ENCODE results near the gene CTSV.
"Not testable (repeated sequence)": the region's sequence is repeated elsewhere in the genome, so short reads cannot be mapped to it uniquely, and the experiment has no call there.

CTSV gene

GRCh38 chr9:97059626-97060025 is 20.7 kb upstream of the CTSV start:
- TF ChIP-seq CTCF (IDR thresholded peaks at IDR 0.05; ENCODE audit: low read depth, low read length, missing control alignments) = no peak
- DNase-seq (ENCODE audit: low read depth) = no peak
- H3K4me3 ChIP-seq (ENCODE audit: low read depth, low read length) = no peak overlapping the region

GRCh38 chr9:97057651-97058050 is 18.7 kb upstream of the CTSV start:
- no peak for DNase-seq (ENCODE audit: low read depth)
- no peak overlapping the region for H3K4me3 ChIP-seq (ENCODE audit: low read depth, low read length)
- TF ChIP-seq CTCF (IDR thresholded peaks at IDR 0.05; ENCODE audit: low read depth, low read length, missing control alignments) = no peak

GRCh38 chr9:97055891-97056290 is 16.9 kb upstream of the CTSV start:
- not testable (repeated sequence) for H3K4me3 ChIP-seq (ENCODE audit: low read depth, low read length); DNase-seq (ENCODE audit: low read depth)

GRCh38 chr9:97053717-97054116 is 14.8 kb upstream of the CTSV start:
- TF ChIP-seq CTCF (IDR thresholded peaks at IDR 0.05; ENCODE audit: low read depth, low read length, missing control alignments) = no peak
- no peak for DNase-seq (ENCODE audit: low read depth)
- no peak overlapping the region for H3K4me3 ChIP-seq (ENCODE audit: low read depth, low read length)

GRCh38 chr9:97052735-97053134 is 13.8 kb upstream of the CTSV start:
- TF ChIP-seq CTCF (IDR thresholded peaks at IDR 0.05; ENCODE audit: low read depth, low read length, missing control alignments) = no peak
- DNase-seq (ENCODE audit: low read depth) = no peak
- H3K4me3 ChIP-seq (ENCODE audit: low read depth, low read length) = no peak overlapping the region

GRCh38 chr9:97046228-97046627 is 7.3 kb upstream of the CTSV start:
- no peak overlapping the region for H3K4me3 ChIP-seq (ENCODE audit: low read depth, low read length)
- no peak for TF ChIP-seq CTCF (IDR thresholded peaks at IDR 0.05; ENCODE audit: low read depth, low read length, missing control alignments)
- DNase-seq (ENCODE audit: low read depth) = no peak

- no peak overlapping the region for H3K4me3 ChIP-seq (ENCODE audit: low read depth, low read length)
- no peak for TF ChIP-seq CTCF (IDR thresholded peaks at IDR 0.05; ENCODE audit: low read depth, low read length, missing control alignments)
- DNase-seq (ENCODE audit: low read depth) = no peak
These were observed 6.4 kb upstream of the CTSV start for GRCh38 chr9:97045300-97045699.

GRCh38 chr9:97041898-97042297 is 3.0 kb upstream of the CTSV start:
- no peak for TF ChIP-seq CTCF (IDR thresholded peaks at IDR 0.05; ENCODE audit: low read depth, low read length, missing control alignments)
- DNase-seq (ENCODE audit: low read depth) = no peak
- no peak overlapping the region for H3K4me3 ChIP-seq (ENCODE audit: low read depth, low read length)

Measured in GM12864 (cell line).